ENCODE results near the gene TOMM6.

The TOMM6 gene

DNA sequence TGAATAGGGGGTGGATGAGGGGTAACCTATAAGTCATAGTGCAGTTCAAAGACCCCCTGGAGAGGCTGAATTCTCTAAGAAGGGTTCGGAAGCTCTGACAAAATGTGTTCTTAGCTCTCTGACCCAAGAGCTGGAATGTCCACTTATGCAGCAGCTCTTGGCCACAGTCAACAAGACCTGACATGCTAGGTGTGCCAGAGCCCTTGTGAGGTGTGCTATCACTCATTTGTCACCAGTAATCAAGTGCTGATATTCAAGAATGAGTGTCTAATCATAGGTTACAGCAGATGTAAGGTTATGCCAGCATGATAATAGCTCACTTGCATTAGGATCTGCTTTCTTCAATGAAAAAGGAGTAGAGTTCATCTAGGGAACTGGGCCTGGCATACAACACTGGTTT is 28.1 kb downstream of the TOMM6 start:
- Histone ChIP-seq H3K36me3 (ENCODE audit: insufficient read depth, low read length) (no peaks in the 10 kb centered on the region), H3K9ac (ENCODE audit: low read length) (no peak overlapping the region), H3K4me1 (ENCODE audit: insufficient read depth, low read length) (no peaks in the 10 kb centered on the region), H3K27ac (ENCODE audit: low read depth, low read length) (no peak overlapping the region), H3K27me3 (ENCODE audit: control insufficient read depth in 1 of 2, insufficient read depth in 2 of 2, low read length in 2 of 2) (no peaks in the 10 kb centered on the region), H3K4me3 (ENCODE audit: low read depth in 1 of 2, low read length in 2 of 2) (no peak overlapping the region), H3K9me3 (ENCODE audit: low read length) (no peaks in the 10 kb centered on the region)

- no peak overlapping the region for H3K27ac ChIP-seq (ENCODE audit: low read depth, low read length)
- H3K36me3 ChIP-seq (ENCODE audit: insufficient read depth, low read length), result no peaks in the 10 kb centered on the region
- H3K4me3 ChIP-seq (ENCODE audit: low read depth in 1 of 2, low read length in 2 of 2), result no peak overlapping the region
- H3K9me3 ChIP-seq (ENCODE audit: low read length), result no peaks in the 10 kb centered on the region
- no peaks in the 10 kb centered on the region for H3K27me3 ChIP-seq (ENCODE audit: control insufficient read depth in 1 of 2, insufficient read depth in 2 of 2, low read length in 2 of 2)
- H3K9ac ChIP-seq (ENCODE audit: low read length), result no peak overlapping the region
- no peaks in the 10 kb centered on the region for H3K4me1 ChIP-seq (ENCODE audit: insufficient read depth, low read length)
These were observed 31.0 kb downstream of the TOMM6 start for GRCh38 chr6:41818271-41819054.

GRCh38 chr6:41821266-41821665 is 33.8 kb downstream of the TOMM6 start:
- Histone ChIP-seq H3K9me3 (ENCODE audit: low read length) (no peaks in the 10 kb centered on the region), H3K9ac (ENCODE audit: low read length) (no peak overlapping the region), H3K4me1 (ENCODE audit: insufficient read depth, low read length) (no peaks in the 10 kb centered on the region), H3K27ac (ENCODE audit: low read depth, low read length) (no peak overlapping the region), H3K4me3 (ENCODE audit: low read depth in 1 of 2, low read length in 2 of 2) (no peak overlapping the region), H3K27me3 (ENCODE audit: control insufficient read depth in 1 of 2, insufficient read depth in 2 of 2, low read length in 2 of 2) (no peaks in the 10 kb centered on the region), H3K36me3 (ENCODE audit: insufficient read depth, low read length) (no peaks in the 10 kb centered on the region)

DNA sequence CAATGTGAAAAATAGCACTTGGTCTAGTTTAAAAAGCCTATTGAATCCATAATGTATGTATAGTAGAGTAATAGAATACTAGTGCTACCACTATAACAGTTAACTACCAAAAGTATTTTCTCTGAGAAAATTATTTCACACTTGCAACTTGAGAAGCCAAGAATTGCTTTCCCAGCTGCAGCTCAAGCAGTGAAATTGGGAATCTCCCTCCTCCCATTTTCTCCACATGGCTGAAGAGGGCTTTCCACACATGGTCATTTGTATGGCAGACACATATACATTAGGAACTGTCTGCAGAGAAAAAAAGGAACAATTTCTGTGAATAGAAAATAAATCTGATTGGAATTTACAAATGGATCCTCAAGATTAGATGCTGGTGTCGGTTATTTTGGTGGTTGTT is 34.5 kb downstream of the TOMM6 start:
- Histone ChIP-seq H3K9me3 (ENCODE audit: low read length) (no peaks in the 10 kb centered on the region), H3K36me3 (ENCODE audit: insufficient read depth, low read length) (no peaks in the 10 kb centered on the region), H3K4me3 (ENCODE audit: low read depth in 1 of 2, low read length in 2 of 2) (no peak overlapping the region), H3K9ac (ENCODE audit: low read length) (no peak overlapping the region), H3K27ac (ENCODE audit: low read depth, low read length) (no peak overlapping the region), H3K4me1 (ENCODE audit: insufficient read depth, low read length) (no peaks in the 10 kb centered on the region), H3K27me3 (ENCODE audit: control insufficient read depth in 1 of 2, insufficient read depth in 2 of 2, low read length in 2 of 2) (no peaks in the 10 kb centered on the region)

DNA sequence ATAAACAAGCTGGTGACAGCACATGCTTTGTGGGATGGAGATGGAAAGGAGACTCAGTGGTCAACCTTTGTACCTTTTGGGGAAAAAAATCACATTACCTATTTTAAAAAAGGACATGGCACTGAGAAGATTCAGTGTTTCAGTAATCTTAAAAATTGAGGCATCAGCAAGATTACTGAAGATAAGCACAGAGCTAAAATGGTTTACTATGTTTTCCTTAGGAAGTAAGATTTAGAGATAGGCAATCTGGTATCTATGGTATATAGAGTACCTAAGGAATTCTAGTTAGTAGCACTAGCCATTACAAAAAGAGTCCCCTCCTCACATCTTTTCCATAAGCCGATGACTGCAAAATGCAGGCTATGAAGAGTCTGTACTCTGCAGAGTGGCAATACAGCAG is 35.7 kb downstream of the TOMM6 start:
- no peaks in the 10 kb centered on the region for H3K27me3 ChIP-seq (ENCODE audit: control insufficient read depth in 1 of 2, insufficient read depth in 2 of 2, low read length in 2 of 2)
- H3K36me3 ChIP-seq (ENCODE audit: insufficient read depth, low read length), result no peaks in the 10 kb centered on the region
- H3K4me1 ChIP-seq (ENCODE audit: insufficient read depth, low read length), result no peaks in the 10 kb centered on the region
- no peak overlapping the region for H3K27ac ChIP-seq (ENCODE audit: low read depth, low read length)
- no peaks in the 10 kb centered on the region for H3K9me3 ChIP-seq (ENCODE audit: low read length)
- H3K9ac ChIP-seq (ENCODE audit: low read length), result no peak overlapping the region
- no peak overlapping the region for H3K4me3 ChIP-seq (ENCODE audit: low read depth in 1 of 2, low read length in 2 of 2)

GRCh38 chr6:41824571-41825569 is 37.4 kb downstream of the TOMM6 start:
- no peaks in the 10 kb centered on the region for H3K36me3 ChIP-seq (ENCODE audit: insufficient read depth, low read length)
- H3K9me3 ChIP-seq (ENCODE audit: low read length), result no peaks in the 10 kb centered on the region
- no peak overlapping the region for H3K4me3 ChIP-seq (ENCODE audit: low read depth in 1 of 2, low read length in 2 of 2)
- H3K27ac ChIP-seq (ENCODE audit: low read depth, low read length), result no peak overlapping the region
- H3K4me1 ChIP-seq (ENCODE audit: insufficient read depth, low read length), result no peaks in the 10 kb centered on the region
- H3K9ac ChIP-seq (ENCODE audit: low read length), result no peak overlapping the region
- no peaks in the 10 kb centered on the region for H3K27me3 ChIP-seq (ENCODE audit: control insufficient read depth in 1 of 2, insufficient read depth in 2 of 2, low read length in 2 of 2)

GRCh38 chr6:41826343-41827022 is 39.0 kb downstream of the TOMM6 start:
- H3K36me3 ChIP-seq (ENCODE audit: insufficient read depth, low read length), result no peaks in the 10 kb centered on the region
- no peaks in the 10 kb centered on the region for H3K27me3 ChIP-seq (ENCODE audit: control insufficient read depth in 1 of 2, insufficient read depth in 2 of 2, low read length in 2 of 2)
- no peak overlapping the region for H3K9ac ChIP-seq (ENCODE audit: low read length)
- H3K27ac ChIP-seq (ENCODE audit: low read depth, low read length), result no peak overlapping the region
- no peaks in the 10 kb centered on the region for H3K9me3 ChIP-seq (ENCODE audit: low read length)
- H3K4me3 ChIP-seq (ENCODE audit: low read depth in 1 of 2, low read length in 2 of 2), result no peak overlapping the region
- no peaks in the 10 kb centered on the region for H3K4me1 ChIP-seq (ENCODE audit: insufficient read depth, low read length)

DNA sequence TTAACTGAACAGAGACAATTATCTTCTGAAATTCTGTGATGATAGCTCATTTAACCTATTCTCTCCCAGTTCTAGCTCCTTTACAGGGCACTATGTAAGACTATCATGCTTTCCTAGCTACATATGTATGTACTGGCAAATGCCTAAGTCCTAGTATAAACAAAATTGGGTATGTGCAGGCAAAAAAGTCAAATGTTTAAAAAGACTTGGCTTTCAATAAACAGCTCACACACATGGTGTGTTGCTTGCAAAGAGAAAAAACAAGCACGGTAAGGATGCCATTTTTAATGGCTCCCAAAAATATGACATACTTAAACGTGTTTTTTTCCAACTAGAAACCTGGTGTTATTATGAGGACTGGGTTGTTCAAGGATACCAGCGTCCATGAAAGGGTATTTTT is 44.8 kb downstream of the TOMM6 start:
- no peak overlapping the region for H3K27ac ChIP-seq (ENCODE audit: low read depth, low read length)
- no peaks in the 10 kb centered on the region for H3K27me3 ChIP-seq (ENCODE audit: control insufficient read depth in 1 of 2, insufficient read depth in 2 of 2, low read length in 2 of 2)
- H3K36me3 ChIP-seq (ENCODE audit: insufficient read depth, low read length), result no peaks in the 10 kb centered on the region
- H3K9ac ChIP-seq (ENCODE audit: low read length), result no peak overlapping the region
- no peaks in the 10 kb centered on the region for H3K4me1 ChIP-seq (ENCODE audit: insufficient read depth, low read length)
- H3K4me3 ChIP-seq (ENCODE audit: low read depth in 1 of 2, low read length in 2 of 2), result no peak overlapping the region
- H3K9me3 ChIP-seq (ENCODE audit: low read length), result no peaks in the 10 kb centered on the region

- Histone ChIP-seq H3K9ac (ENCODE audit: low read length) (no peak overlapping the region), H3K27me3 (ENCODE audit: control insufficient read depth in 1 of 2, insufficient read depth in 2 of 2, low read length in 2 of 2) (no peaks in the 10 kb centered on the region), H3K9me3 (ENCODE audit: low read length) (no peaks in the 10 kb centered on the region), H3K27ac (ENCODE audit: low read depth, low read length) (no peak overlapping the region), H3K36me3 (ENCODE audit: insufficient read depth, low read length) (no peaks in the 10 kb centered on the region), H3K4me1 (ENCODE audit: insufficient read depth, low read length) (no peaks in the 10 kb centered on the region), H3K4me3 (ENCODE audit: low read depth in 1 of 2, low read length in 2 of 2) (no peak overlapping the region)
These were observed 48.6 kb downstream of the TOMM6 start for GRCh38 chr6:41836022-41836659.

- Histone ChIP-seq H3K27me3 (ENCODE audit: control insufficient read depth in 1 of 2, insufficient read depth in 2 of 2, low read length in 2 of 2) (no peaks in the 10 kb centered on the region), H3K4me3 (ENCODE audit: low read depth in 1 of 2, low read length in 2 of 2) (no peak overlapping the region), H3K4me1 (ENCODE audit: insufficient read depth, low read length) (no peaks in the 10 kb centered on the region), H3K9ac (ENCODE audit: low read length) (no peak overlapping the region), H3K9me3 (ENCODE audit: low read length) (no peaks in the 10 kb centered on the region), H3K36me3 (ENCODE audit: insufficient read depth, low read length) (no peaks in the 10 kb centered on the region), H3K27ac (ENCODE audit: low read depth, low read length) (no peak overlapping the region)
These were observed 49.2 kb downstream of the TOMM6 start for GRCh38 chr6:41836660-41837052.

All from muscle layer of colon (tissue), 2 donors.